GM19395 (cell line): ENCODE results near the gene THRSP.
"Not testable (repeated sequence)": the region's sequence is repeated elsewhere in the genome, so short reads cannot be mapped to it uniquely, and the experiment has no call there.

ENCODE experiments used
- ATAC-seq: cut with Tn5 transposase; IDR thresholded peaks from one replicate; pipeline ENCODE4 v1.9.1; 2021; ENCODE audit warnings: mild to moderate bottlenecking, moderate library complexity; ENCODE audit not compliant: unreplicated experiment

THRSP gene

GRCh38 chr11:78063440-78064181 lies at the start of gene THRSP:
THRSP (plus strand) TSS chr11:78063861; CDS start chr11:78063882, 21 bp downstream.
- no peak for ATAC-seq

- ATAC-seq = not testable (repeated sequence)
Measured at GRCh38 chr11:78014937-78015520, 48.6 kb upstream of the THRSP start.

GRCh38 chr11:78015878-78016277 lies 47.8 kb upstream of the THRSP start:
- no peak for ATAC-seq

GRCh38 chr11:78019808-78020207 lies 43.9 kb upstream of the THRSP start:
- ATAC-seq = no peak

GRCh38 chr11:78020246-78020645 lies 43.4 kb upstream of the THRSP start:
- no peak for ATAC-seq

GRCh38 chr11:78021611-78022010 lies 42.0 kb upstream of the THRSP start:
- no peak for ATAC-seq

GRCh38 chr11:78022397-78023396 lies 41.0 kb upstream of the THRSP start, which contains the start of gene KCTD14:
KCTD14 (minus strand) TSS chr11:78023276; CDS start chr11:78023249, 27 bp downstream.
- ATAC-seq = no peak

- no peak for ATAC-seq
Measured at GRCh38 chr11:78023426-78023825, 40.2 kb upstream of the THRSP start.

GRCh38 chr11:78025378-78025777 lies 38.3 kb upstream of the THRSP start:
- no peak for ATAC-seq

- no peak for ATAC-seq
Measured at GRCh38 chr11:78027759-78028158, 35.9 kb upstream of the THRSP start.

GRCh38 chr11:78028423-78028822 lies 35.2 kb upstream of the THRSP start:
- ATAC-seq = not testable (repeated sequence)

GRCh38 chr11:78030429-78031325 lies 33.0 kb upstream of the THRSP start:
- no peak for ATAC-seq

GRCh38 chr11:78031629-78032028 lies 32.0 kb upstream of the THRSP start:
- peak; percentile 72 for ATAC-seq

- no peak for ATAC-seq
Measured at GRCh38 chr11:78032090-78032489, 31.6 kb upstream of the THRSP start.

- no peak for ATAC-seq
Measured at GRCh38 chr11:78033040-78033439, 30.6 kb upstream of the THRSP start.

GRCh38 chr11:78034623-78035022 lies 29.0 kb upstream of the THRSP start:
- ATAC-seq = no peak

- no peak for ATAC-seq
Measured at GRCh38 chr11:78036313-78036712, 27.3 kb upstream of the THRSP start.

GRCh38 chr11:78037056-78037455 lies 26.6 kb upstream of the THRSP start:
- ATAC-seq = no peak

GRCh38 chr11:78037825-78038620 lies 25.6 kb upstream of the THRSP start:
- no peak for ATAC-seq
